ENCODE measurements around the gene DR1. TPM values are rescaled to one million over a fixed set of nuclear protein-coding genes. Genes with fewer than 3 reads are reported as not detected.

DR1 gene
- total RNA-seq, 2 donors from 2014 or later: 48.7 to 64.6 TPM

DNA sequence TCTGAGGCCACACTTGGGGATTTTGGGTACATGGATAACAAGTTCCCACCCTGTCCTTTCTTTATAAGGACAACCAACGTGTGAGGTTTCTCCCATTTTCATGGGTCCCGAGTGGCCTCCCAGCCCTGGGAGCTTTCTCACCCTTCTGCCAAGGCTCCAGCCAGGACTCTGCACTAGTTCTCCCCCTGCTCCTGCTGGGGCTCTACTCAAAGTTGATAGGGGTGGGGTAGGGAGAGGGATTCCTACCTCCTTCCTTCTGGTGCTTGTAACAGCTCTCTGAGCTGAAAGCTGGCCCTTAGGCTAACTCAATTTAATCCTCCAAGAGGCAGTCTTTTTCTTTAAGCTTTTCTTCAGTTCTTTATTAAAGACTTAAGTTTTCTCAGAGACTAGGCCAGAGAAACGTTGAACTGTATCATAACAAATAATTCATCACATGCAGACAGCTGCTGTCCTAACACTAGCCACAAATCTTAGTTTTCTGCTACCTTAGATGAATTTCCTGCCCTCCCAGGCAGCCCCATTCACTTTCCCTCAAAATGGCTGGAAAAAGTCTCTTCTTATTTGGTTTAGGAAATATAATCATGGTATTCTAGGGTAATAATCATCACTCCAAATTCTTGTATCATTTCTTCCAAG lies 22.4 kb upstream of the DR1 start:
- H3K27me3 ChIP-seq: no peaks in the 10 kb centered on the region
- no peak overlapping the region for H3K27ac ChIP-seq
- intact Hi-C loops (cut with DNase I): no loop called here
- no peaks in the 10 kb centered on the region for H3K4me1 ChIP-seq
- H3K9ac ChIP-seq (ENCODE audit: low read depth in 2 of 2, low read length in 2 of 2): no peak overlapping the region
- H3K36me3 ChIP-seq: no peaks in the 10 kb centered on the region
- TF ChIP-seq, protein P1, sequence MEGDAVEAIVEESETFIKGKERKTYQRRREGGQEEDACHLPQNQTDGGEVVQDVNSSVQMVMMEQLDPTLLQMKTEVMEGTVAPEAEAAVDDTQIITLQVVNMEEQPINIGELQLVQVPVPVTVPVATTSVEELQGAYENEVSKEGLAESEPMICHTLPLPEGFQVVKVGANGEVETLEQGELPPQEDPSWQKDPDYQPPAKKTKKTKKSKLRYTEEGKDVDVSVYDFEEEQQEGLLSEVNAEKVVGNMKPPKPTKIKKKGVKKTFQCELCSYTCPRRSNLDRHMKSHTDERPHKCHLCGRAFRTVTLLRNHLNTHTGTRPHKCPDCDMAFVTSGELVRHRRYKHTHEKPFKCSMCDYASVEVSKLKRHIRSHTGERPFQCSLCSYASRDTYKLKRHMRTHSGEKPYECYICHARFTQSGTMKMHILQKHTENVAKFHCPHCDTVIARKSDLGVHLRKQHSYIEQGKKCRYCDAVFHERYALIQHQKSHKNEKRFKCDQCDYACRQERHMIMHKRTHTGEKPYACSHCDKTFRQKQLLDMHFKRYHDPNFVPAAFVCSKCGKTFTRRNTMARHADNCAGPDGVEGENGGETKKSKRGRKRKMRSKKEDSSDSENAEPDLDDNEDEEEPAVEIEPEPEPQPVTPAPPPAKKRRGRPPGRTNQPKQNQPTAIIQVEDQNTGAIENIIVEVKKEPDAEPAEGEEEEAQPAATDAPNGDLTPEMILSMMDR (IDR thresholded peaks at IDR 0.05): no peak
- no peaks in the 10 kb centered on the region for H3K9me3 ChIP-seq
- H3K4me3 ChIP-seq: no peak overlapping the region
- no peak for DNase-seq

DNA sequence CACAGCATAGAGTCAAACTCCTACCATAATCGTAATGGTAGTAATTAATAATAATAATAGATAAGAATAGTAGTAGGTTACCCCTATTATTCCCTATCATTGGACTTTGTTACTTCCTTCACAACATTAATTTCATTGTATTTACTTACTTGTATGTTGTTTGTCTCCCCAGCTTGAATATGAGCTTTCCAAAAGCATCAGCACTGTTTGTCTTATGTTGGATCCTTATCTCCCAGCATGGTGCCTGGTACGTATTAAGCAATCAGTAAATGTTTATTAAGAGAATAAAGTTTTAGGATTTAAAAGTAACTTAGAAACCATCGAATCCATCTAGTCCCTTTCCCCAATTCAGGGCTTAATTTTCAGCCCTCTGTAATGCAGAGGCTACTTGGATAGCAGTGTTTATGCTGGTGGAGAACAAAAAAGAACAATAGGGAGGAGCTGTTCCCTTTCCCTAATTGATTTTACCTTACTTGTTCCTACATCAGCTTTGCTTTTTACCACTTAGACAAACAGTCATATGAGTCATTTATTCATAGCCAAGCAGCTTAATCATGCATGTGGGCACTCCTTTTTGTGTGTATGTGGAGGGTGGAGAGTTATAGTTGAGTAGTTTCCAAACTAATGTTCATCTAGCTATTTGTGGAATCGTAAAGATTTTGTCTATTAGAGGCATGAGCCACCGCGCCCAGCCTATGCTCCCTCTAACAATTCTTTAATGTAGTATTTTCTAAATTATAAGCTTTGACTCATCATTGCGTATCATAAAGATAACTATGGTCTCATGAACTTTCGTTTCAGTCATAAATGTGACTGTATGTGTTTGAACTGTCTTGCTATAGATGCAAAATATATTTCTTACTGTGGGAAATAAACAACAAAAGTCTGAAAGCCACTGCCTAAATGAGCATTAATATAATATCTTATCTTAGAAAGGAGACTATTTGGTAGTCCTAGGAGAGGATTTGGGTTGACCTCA lies 20.9 kb upstream of the DR1 start:
- Histone ChIP-seq H3K9ac (ENCODE audit: low read depth in 2 of 2, low read length in 2 of 2) (no peak overlapping the region), H3K36me3 (no peaks in the 10 kb centered on the region), H3K27me3 (no peaks in the 10 kb centered on the region), H3K27ac (peak overlapping the region; percentile 43), H3K4me3 (no peak overlapping the region), H3K4me1 (no peaks in the 10 kb centered on the region), H3K9me3 (no peaks in the 10 kb centered on the region)
- TF ChIP-seq, protein P1 (IDR thresholded peaks at IDR 0.05): no peak
- intact Hi-C loops (cut with DNase I): no loop called here
- DNase-seq: no peak

DNA sequence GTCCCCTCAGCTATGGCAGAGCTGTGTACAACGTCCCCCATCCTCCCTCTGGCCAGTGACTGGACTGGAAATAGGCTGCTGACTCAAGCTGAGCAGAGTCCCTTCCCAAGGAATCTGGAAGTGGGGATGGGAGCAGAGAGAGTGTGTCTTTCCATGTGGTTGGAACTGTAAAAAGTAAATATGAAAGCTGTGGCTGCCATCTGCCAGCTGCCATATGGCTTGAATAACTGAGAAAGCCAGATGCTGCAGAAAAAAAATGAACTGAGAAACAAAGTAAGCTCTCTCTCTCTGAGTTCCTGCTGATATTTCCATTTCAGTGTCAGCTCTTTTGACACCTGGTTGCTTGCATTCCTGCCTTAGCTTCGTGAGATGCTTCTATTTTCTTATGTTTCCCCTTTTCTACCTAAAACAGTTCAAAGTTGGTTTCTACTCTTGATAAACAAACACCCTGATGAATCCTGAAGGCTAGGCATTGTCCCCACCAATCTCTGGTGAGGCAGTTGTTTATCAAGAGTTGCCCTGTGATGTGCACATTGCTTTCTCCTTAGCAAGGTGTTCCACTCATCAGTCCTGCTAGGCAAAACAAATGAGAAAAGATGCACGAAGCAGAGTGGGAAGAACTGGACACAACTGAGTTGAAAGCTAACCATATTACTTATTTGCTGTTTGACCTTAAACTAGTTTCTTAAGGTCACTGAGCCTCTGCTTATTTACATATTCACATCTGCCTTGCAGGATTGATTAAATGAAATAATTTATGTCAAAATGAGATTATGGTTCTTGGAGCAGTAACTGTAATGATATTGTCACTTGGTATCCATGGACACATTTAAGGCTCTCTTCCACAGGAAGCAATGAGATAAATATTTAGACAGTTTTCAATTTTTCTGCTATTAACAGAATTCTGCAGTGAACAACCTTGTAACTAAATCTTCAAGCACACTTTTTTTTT lies 16.6 kb upstream of the DR1 start:
- TF ChIP-seq, protein P1 (IDR thresholded peaks at IDR 0.05): no peak
- Histone ChIP-seq H3K9ac (ENCODE audit: low read depth in 2 of 2, low read length in 2 of 2) (no peak overlapping the region), H3K27me3 (no peaks in the 10 kb centered on the region), H3K4me1 (no peaks in the 10 kb centered on the region), H3K27ac (no peak overlapping the region), H3K9me3 (no peaks in the 10 kb centered on the region), H3K4me3 (no peak overlapping the region), H3K36me3 (no peaks in the 10 kb centered on the region)
- DNase-seq: peak; percentile 38
- intact Hi-C loops (cut with DNase I): no loop called here

GRCh38 chr1:93330196-93330595 lies 15.5 kb upstream of the DR1 start:
- Histone ChIP-seq H3K9ac (ENCODE audit: low read depth in 2 of 2, low read length in 2 of 2) (no peak overlapping the region), H3K4me3 (no peak overlapping the region), H3K27ac (no peak overlapping the region), H3K4me1 (no peaks in the 10 kb centered on the region), H3K9me3 (no peaks in the 10 kb centered on the region), H3K27me3 (no peaks in the 10 kb centered on the region), H3K36me3 (no peaks in the 10 kb centered on the region)
- intact Hi-C loops (cut with DNase I): no loop called here
- DNase-seq: no peak
- TF ChIP-seq, protein P1 (IDR thresholded peaks at IDR 0.05): no peak

GRCh38 chr1:93330617-93331016 lies 15.1 kb upstream of the DR1 start:
- H3K4me3 ChIP-seq: no peak overlapping the region
- H3K9ac ChIP-seq (ENCODE audit: low read depth in 2 of 2, low read length in 2 of 2): no peak overlapping the region
- H3K9me3 ChIP-seq: no peaks in the 10 kb centered on the region
- intact Hi-C loops (cut with DNase I): no loop called here
- TF ChIP-seq, protein P1 (IDR thresholded peaks at IDR 0.05): no peak
- H3K27me3 ChIP-seq: no peaks in the 10 kb centered on the region
- H3K36me3 ChIP-seq: no peaks in the 10 kb centered on the region
- no peak overlapping the region for H3K27ac ChIP-seq
- no peak for DNase-seq
- H3K4me1 ChIP-seq: no peaks in the 10 kb centered on the region

Measured in colonic mucosa (tissue), 4 donors.